ENCODE results near the gene HYAL3.

DNA sequence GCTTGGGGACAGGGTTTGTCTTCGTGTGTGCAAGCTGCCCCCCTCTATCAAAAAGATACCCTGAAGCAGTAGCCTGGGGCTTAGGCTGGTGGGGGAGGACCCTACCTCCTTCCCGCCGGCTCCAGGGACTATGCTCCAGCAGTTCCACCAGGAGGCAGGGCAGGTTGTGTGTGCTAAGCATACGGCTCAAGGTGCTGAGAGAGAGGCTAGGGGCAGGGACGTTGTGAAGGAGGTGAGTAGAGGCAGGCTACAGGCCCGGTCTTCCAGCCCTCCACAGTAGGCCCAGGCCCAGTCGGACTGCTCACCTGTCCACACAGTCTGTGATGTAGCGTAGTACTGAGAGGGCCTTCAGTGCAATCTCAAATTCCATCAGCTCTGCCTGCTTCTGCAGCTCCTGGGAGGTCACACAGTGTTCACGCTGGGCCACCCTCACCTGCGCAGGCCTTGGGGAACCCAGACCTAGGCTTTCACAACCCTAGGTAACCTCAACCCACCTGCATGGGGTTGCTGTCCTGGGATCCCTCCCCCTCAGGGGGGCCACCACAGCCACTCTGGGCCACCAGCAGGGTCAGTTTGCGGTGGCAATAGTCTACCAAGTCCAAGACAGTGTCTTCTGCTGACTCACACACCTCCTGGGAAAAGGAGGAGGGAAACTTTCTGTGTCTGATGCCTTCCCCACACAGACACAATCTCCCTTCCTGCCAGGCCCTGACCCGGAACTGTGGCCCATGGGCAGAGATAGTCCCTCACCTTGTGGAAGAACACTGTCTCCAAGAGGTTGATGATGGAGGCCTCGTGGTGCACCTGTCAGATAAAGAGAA is 43.8 kb upstream of the HYAL3 start:
- TF ChIP-seq EZH2 (IDR thresholded peaks at IDR 0.05; ENCODE audit: insufficient read depth, poor library complexity, severe bottlenecking) (no peak), EZH2phosphoT487 (IDR thresholded peaks at IDR 0.05; ENCODE audit: insufficient read depth, low read depth) (no peak)

Data from GM23248 (cell line).